HepG2 (cell line): ENCODE measurements around the gene CCDC77. TPM values are rescaled to one million over a fixed set of nuclear protein-coding genes. Genes with fewer than 3 reads are reported as not detected.

Source experiments
- ATAC-seq: fragments of 200-7000 bp; cut with Tn5 transposase; 3 replicates; pipeline ENCODE4 v1.9.1; 2020; ENCODE audit warnings: mild to moderate bottlenecking, moderate library complexity
- BruUV-seq: library from RNA; stranded (reverse); fragments of 400-500 nt; replicated peaks from 2 replicates; lab custom pipeline; 2021; lab: Mats Ljungman, UMichigan
- CTCF ChIA-PET: fragments of 300-600 bp; formaldehyde crosslinking; extraction: SDS; loops from one replicate; lab custom pipeline; 2021; ENCODE audit warnings: low total read pairs, inconsistent platforms, low intra/inter-chr PET ratio; lab: Yijun Ruan, JAX
- POLR2A ChIA-PET: fragments of 350-600 bp; sonication (Branson Sonifier 250); formaldehyde crosslinking; loops from one replicate; lab custom pipeline; 2020; ENCODE audit warnings: antibody characterized with exemption, inconsistent platforms; lab: Yijun Ruan, JAX
- DNase-seq: peaks from one replicate; pipeline ENCODE4 v3.0.0-alpha.2; 2015; ENCODE audit warnings: low spot score
- FAIRE-seq: peaks from 3 replicates; lab custom pipeline; 2011; peaks lifted over from hg19 to GRCh38; lab: Jason Lieb, UNC
- H2AFZ ChIP-seq: one replicate; pipeline ENCODE4 v1.6.1; 2011; ENCODE audit warnings: low read length, inconsistent platforms
- H3K27ac ChIP-seq: fragments of 300-600 bp; 3 replicates; pipeline ENCODE4 v1.8.0; 2011; ENCODE audit warnings: mixed run types, mild to moderate bottlenecking, mixed read lengths, low read length, inconsistent platforms; ENCODE audit not compliant: insufficient read depth; ENCODE audit errors: extremely low read length
- H3K27me3 ChIP-seq, 2 experiments: fragments of 200-600 bp in 1 of 2; 2 replicates in 1 of 2; 3 replicates in 1 of 2; pipeline versions ENCODE4 v1.6.0 to v1.8.0; 2011; ENCODE audit warnings: low read length in 2 of 2, mild to moderate bottlenecking in 2 of 2, moderate library complexity in 2 of 2, inconsistent platforms in 1 of 2; ENCODE audit not compliant: insufficient read depth in 2 of 2, control insufficient read depth in 1 of 2
- H3K36me3 ChIP-seq, 2 experiments: fragments of 200-600 bp in 1 of 2; replicated peaks in 1 of 2; 2 replicates in 1 of 2; 3 replicates in 1 of 2; pipeline versions ENCODE4 v1.5.1 to v1.8.0; 2011; ENCODE audit warnings: low read length in 2 of 2, inconsistent platforms in 1 of 2; ENCODE audit not compliant: insufficient read depth in 2 of 2, control insufficient read depth in 1 of 2
- H3K4me1 ChIP-seq: 2 replicates; pipeline ENCODE4 v1.5.1; 2012; ENCODE audit warnings: low read length, inconsistent platforms; ENCODE audit not compliant: insufficient read depth
- H3K4me2 ChIP-seq: 2 replicates; pipeline ENCODE4 v1.6.0; 2011; ENCODE audit warnings: low read depth, low read length, inconsistent platforms
- H3K4me3 ChIP-seq, 3 experiments: fragments of 200-600 bp in 1 of 3; sonication (generic), shearing (Covaris generic) in 1 of 3; replicated peaks in 1 of 3; 2 replicates each; pipeline ENCODE4 v1.5.1; 2011 to 2016; ENCODE audit warnings: low read length in 3 of 3, inconsistent platforms in 2 of 3, low read depth in 2 of 3, mild to moderate bottlenecking in 2 of 3, control low read depth in 1 of 3, mixed read lengths in 1 of 3; ENCODE audit not compliant: insufficient read depth in 1 of 3
- H3K79me2 ChIP-seq: one replicate; pipeline ENCODE4 v1.6.1; 2011; ENCODE audit warnings: low read length, inconsistent platforms; ENCODE audit not compliant: insufficient read depth
- H3K9ac ChIP-seq: 2 replicates; pipeline ENCODE4 v1.6.0; 2011; ENCODE audit warnings: mild to moderate bottlenecking, low read depth, low read length, inconsistent platforms; ENCODE audit not compliant: insufficient read depth
- H3K9me3 ChIP-seq: 2 replicates; pipeline ENCODE4 v1.5.1; 2012; ENCODE audit warnings: mild to moderate bottlenecking, low read length
- H4K20me1 ChIP-seq: 2 replicates; pipeline ENCODE4 v1.6.0; 2011; ENCODE audit warnings: inconsistent platforms, mild to moderate bottlenecking, low read length, moderate library complexity; ENCODE audit not compliant: insufficient read depth
- ADNP ChIP-seq: sonication (generic); formaldehyde crosslinking; IDR thresholded peaks from 2 replicates; pipeline ENCODE4 v1.4.0; 2020; ENCODE audit warnings: missing genetic modification reagents
- HNRNPH1 ChIP-seq: fragments of 200-400 bp; formaldehyde crosslinking; optimal IDR thresholded peaks from 2 replicates; pipeline ENCODE3; 2017; ENCODE audit warnings: mild to moderate bottlenecking, low read depth, low read length
- KMT2B ChIP-seq: IDR thresholded peaks from 2 replicates; pipeline ENCODE4 v1.6.1; 2016; ENCODE audit warnings: missing genetic modification reagents, missing compliant biosample characterization
- RNF2 ChIP-seq: fragments of 450-650 bp; conservative IDR thresholded peaks from 2 replicates; pipeline ENCODE4 v1.6.1; 2016; ENCODE audit warnings: low read depth
- SALL2 ChIP-seq: sonication (generic); formaldehyde crosslinking; IDR thresholded peaks from 2 replicates; pipeline ENCODE4 v1.8.1; 2023; ENCODE audit warnings: mild to moderate bottlenecking, missing genetic modification reagents, inconsistent platforms
- SCMH1 ChIP-seq: sonication (generic); formaldehyde crosslinking; IDR thresholded peaks from 2 replicates; pipeline ENCODE4 v1.9.0; 2021; ENCODE audit warnings: missing genetic modification reagents, mild to moderate bottlenecking, borderline replicate concordance
- TBX3 ChIP-seq: fragments of 450-650 bp; IDR thresholded peaks from 2 replicates; pipeline ENCODE4 v1.6.1; 2017; ENCODE audit warnings: antibody characterized with exemption, mild to moderate bottlenecking, inconsistent platforms, borderline replicate concordance
- ZNF446 ChIP-seq: sonication (generic); formaldehyde crosslinking; IDR thresholded peaks from 2 replicates; pipeline ENCODE4 v1.5.0; 2020; ENCODE audit warnings: mild to moderate bottlenecking, missing genetic modification reagents
- ZNF547 ChIP-seq: sonication (generic); formaldehyde crosslinking; IDR thresholded peaks from 2 replicates; pipeline ENCODE4 v1.5.1; 2020; ENCODE audit warnings: mild to moderate bottlenecking, missing genetic modification reagents
- ZNF646 ChIP-seq: sonication (generic); formaldehyde crosslinking; IDR thresholded peaks from 2 replicates; pipeline ENCODE4 v1.9.0; 2021; ENCODE audit warnings: mild to moderate bottlenecking, missing genetic modification reagents
- ZNF772 ChIP-seq: sonication (generic); formaldehyde crosslinking; IDR thresholded peaks from 2 replicates; pipeline ENCODE4 v1.5.0; 2020; ENCODE audit warnings: mild to moderate bottlenecking, missing genetic modification reagents
- ZNF891 ChIP-seq: sonication (generic); formaldehyde crosslinking; IDR thresholded peaks from 2 replicates; pipeline ENCODE4 v1.5.0; 2020; ENCODE audit warnings: mild to moderate bottlenecking, missing genetic modification reagents
- WGBS: methylation state at CpG from one replicate; pipeline ENCODE4 v1.1.6; 2017; ENCODE audit warnings: low lambda C conversion rate; 5-methylcytosine and 5-hydroxymethylcytosine counted together
- in situ Hi-C: cut with HindIII; loops from 2 replicates; pipeline ENCODE4 v1.10.0; 2017; ENCODE audit warnings: low pct_unique_long_range_greater_than_20kb; ENCODE audit not compliant: extremely low pct_ligation_motif_present
- intact Hi-C: fragments of 100-400 bp; cut with micrococcal nuclease; formaldehyde crosslinking; loops from one replicate; pipeline ENCODE4 v1.10.0; 2022; ENCODE audit not compliant: unreplicated experiment
- polyA plus RNA-seq, 8 experiments: library from polyadenylated mRNA; depleted of rRNA in 3 of 8; stranded (reverse) in 7 of 8; unstranded in 1 of 8; fragments of >200 nt; fragmentation: Illumina TruSeq in 4 of 8; extraction: Trizol in 4 of 8; gene quantifications; 2 replicates each; pipeline versions ENCODE4 v1.2.1 to v1.2.3, GENCODE V29; 2011 to 2016; ENCODE audit warnings: low read depth in 4 of 8, missing spikeins in 1 of 8, mixed read lengths in 1 of 8; ENCODE audit not compliant: insufficient read depth in 1 of 8
- total RNA-seq, 5 experiments: library from RNA; depleted of rRNA; stranded (reverse); fragments of >200 nt; fragmentation: Illumina TruSeq; extraction: Trizol; gene quantifications; 2 replicates each; pipeline ENCODE4 v1.2.3, GENCODE V29; 2016; ENCODE audit warnings: low read depth in 1 of 5
- TF ChIP-seq, protein P1 (sequence below): fragments of 450-650 bp; IDR thresholded peaks from 2 replicates; pipeline ENCODE4 v1.6.1; 2016
- TF ChIP-seq, protein P2 (sequence below): sonication (generic); formaldehyde crosslinking; IDR thresholded peaks from 2 replicates; pipeline ENCODE4 v1.8.0; 2022; ENCODE audit warnings: mild to moderate bottlenecking, missing genetic modification reagents, moderate library complexity

CCDC77 gene
- total and polyA plus RNA-seq, 2 of the 13 experiments (the other 11 are each of a cell fraction or from before 2014, with no cell fraction given), result 6.4 to 16.4 TPM

DNA sequence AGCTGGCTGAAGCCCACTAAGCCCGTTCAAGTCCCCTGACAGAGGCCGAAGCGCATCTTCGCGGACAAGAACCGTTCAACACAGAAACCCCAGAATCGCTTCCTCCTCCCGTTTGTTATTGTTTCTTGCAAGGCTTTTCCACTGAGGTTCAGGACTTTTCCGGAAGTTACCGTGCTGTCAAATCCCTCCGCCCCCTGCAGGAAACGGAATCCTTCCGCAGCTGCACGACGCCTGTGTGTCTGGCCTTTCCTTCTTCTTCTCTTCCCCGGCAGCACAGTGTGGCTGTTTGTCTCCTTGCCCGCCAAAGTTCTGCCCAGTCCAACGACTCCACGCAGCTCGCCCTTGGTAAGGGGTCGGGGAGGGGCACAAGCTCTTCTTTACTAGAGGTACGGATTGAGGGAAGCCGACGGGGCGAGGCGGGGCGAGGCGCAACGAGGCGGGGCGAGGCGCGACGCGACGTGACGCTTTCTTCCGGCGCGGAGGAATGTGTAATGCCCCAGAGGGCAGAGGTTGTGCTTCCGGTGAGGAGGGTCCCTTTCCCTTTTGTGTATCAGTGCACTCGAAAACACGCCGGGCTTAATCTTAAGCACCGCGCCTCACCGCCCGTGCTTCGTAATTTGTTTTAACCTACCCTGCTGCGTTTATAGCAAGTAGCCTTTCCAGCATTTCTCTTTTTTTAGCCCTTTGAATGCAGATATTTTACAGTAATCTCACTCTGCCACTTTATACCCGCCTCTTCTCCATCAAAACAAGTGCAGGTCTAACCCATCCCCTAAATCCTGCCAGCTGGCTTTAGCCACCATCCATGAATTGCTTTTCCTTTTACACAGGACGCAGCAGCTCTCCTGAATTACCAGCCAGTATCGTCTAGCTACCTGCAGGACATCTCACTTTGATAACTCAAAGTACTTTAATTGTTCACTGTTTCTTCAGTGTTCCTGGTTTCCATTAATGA is 12.0 kb upstream of the CCDC77 start, which contains the start of gene KDM5A:
Gene KDM5A (minus strand): TSS at position 179 of the 955 bp plus-strand sequence. CDS start 229 bp downstream, outside the sequence.
- ChIA-PET CTCF (no interaction called here), POLR2A (interaction anchor here (0.5 to 4.5 kb wide), 6 partner anchors 12 to 1341 kb away, joined by 3 to 43 read pairs (median 4); partner anchors contain the start of gene CCDC77)
- WGBS, result under 1% methylated on average over 27 of the region's 53 CpGs
- in situ Hi-C loops, result no loop called here
- FAIRE-seq (no peak), DNase-seq (peak; percentile 86), ATAC-seq (peak; percentile 96)
- intact Hi-C loops, result loop anchor here (1.0 kb wide), 1 partner anchor 12 kb away; the partner anchor contains the start of gene CCDC77
- peak within 1 kb of the TSS; percentile 87 for H3K4me2 ChIP-seq
- H2AFZ ChIP-seq, result peak within 1 kb of the TSS; percentile 75
- H3K9ac ChIP-seq, result peak within 1 kb of the TSS; percentile 91
- H3K9me3 ChIP-seq, result no peaks in the 10 kb centered on the region
- H3K4me3 ChIP-seq, result peak within 1 kb of the TSS; percentile 76 to 99 (median 92)
- peaks cover 24% of the 10 kb centered on the region for H4K20me1 ChIP-seq
- peaks cover 48% of the 10 kb centered on the region for H3K79me2 ChIP-seq
- peak within 1 kb of the TSS; percentile 92 for H3K27ac ChIP-seq
- no peaks in the 10 kb centered on the region; a peak in 1 of 5 replicates for H3K27me3 ChIP-seq
- H3K4me1 ChIP-seq, result peaks cover 22% of the 10 kb centered on the region
- peaks cover 0 to under 1% of the 10 kb centered on the region in 2 experiments; a peak in 3 of 5 replicates for H3K36me3 ChIP-seq
- no TSS peak for BruUV-seq
- TF ChIP-seq ADNP (no peak), ZNF646 (no peak), SALL2 (peak; percentile 72; the same call in 1 of the 2 replicates), SCMH1 (CRISPR knock-in tag) (no peak), KMT2B (CRISPR knock-in tag) (peak; percentile 95), RNF2 (no peak), ZNF891 (peak; percentile 85; the same call in 1 of the 2 replicates), TBX3 (peak; percentile 56; the same call in 1 of the 2 replicates), ZNF446 (0 out of 2 replicates have a peak, but pooled peaks have one; percentile 15), HNRNPH1 (no peak), ZNF547 (CRISPR knock-in tag) (peak; percentile 22; the same call in 1 of the 2 replicates), ZNF772 (peak; percentile 83)
- TF ChIP-seq, protein P1, sequence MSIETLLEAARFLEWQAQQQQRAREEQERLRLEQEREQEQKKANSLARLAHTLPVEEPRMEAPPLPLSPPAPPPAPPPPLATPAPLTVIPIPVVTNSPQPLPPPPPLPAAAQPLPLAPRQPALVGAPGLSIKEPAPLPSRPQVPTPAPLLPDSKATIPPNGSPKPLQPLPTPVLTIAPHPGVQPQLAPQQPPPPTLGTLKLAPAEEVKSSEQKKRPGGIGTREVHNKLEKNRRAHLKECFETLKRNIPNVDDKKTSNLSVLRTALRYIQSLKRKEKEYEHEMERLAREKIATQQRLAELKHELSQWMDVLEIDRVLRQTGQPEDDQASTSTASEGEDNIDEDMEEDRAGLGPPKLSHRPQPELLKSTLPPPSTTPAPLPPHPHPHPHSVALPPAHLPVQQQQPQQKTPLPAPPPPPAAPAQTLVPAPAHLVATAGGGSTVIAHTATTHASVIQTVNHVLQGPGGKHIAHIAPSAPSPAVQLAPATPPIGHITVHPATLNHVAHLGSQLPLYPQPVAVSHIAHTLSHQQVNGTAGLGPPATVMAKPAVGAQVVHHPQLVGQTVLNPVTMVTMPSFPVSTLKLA, result no peak
- TF ChIP-seq, protein P2, sequence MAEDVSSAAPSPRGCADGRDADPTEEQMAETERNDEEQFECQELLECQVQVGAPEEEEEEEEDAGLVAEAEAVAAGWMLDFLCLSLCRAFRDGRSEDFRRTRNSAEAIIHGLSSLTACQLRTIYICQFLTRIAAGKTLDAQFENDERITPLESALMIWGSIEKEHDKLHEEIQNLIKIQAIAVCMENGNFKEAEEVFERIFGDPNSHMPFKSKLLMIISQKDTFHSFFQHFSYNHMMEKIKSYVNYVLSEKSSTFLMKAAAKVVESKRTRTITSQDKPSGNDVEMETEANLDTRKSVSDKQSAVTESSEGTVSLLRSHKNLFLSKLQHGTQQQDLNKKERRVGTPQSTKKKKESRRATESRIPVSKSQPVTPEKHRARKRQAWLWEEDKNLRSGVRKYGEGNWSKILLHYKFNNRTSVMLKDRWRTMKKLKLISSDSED (CRISPR knock-in tag), result no peak
